NB4 (cell line): Measurements from ENCODE around the gene PGF.

ENCODE experiments used
- DNase-seq: peaks from one replicate; pipeline ENCODE4 v3.0.0; 2010; ENCODE audit warnings: low read depth
- H3K4me3 ChIP-seq: one replicate; pipeline ENCODE4 v1.5.1; 2011; ENCODE audit warnings: mild to moderate bottlenecking, low read depth, low read length, moderate library complexity
- CTCF ChIP-seq: IDR thresholded peaks from one replicate; pipeline ENCODE4 v1.5.1; 2012; ENCODE audit warnings: low read depth, low read length
- MAX ChIP-seq: IDR thresholded peaks from 2 replicates; pipeline ENCODE4 v1.6.1; 2011; ENCODE audit warnings: low read depth, low read length
- MYC ChIP-seq: IDR thresholded peaks from 2 replicates; pipeline ENCODE4 v1.6.1; 2011; ENCODE audit warnings: low read depth, low read length
- POLR2A ChIP-seq: IDR thresholded peaks from 2 replicates; pipeline ENCODE4 v1.6.1; 2011; ENCODE audit warnings: mild to moderate bottlenecking; ENCODE audit not compliant: insufficient read length; ENCODE audit errors: extremely low read depth

PGF gene

DNA sequence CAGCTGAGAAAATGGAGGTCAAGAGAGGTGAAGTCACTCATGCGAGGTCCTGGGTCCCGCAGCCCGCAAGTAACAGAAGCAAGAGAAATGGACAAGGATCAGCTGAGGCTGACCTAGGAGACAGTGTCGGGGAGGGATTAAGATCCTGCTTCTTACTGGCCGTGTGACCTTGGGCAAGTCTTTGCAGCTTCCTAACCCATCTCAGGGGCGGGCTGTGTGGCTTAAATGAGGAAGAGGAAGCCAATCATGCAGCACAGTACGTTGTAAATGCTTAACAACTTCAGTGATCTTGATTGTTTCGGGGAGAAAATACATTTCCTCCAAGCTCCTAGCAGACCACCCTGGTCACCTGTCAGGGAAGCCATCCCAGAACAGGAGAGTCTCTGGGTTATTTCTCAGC lies 7.1 kb upstream of the PGF start:
- H3K4me3 ChIP-seq = no peak overlapping the region
- DNase-seq = peak; percentile 66
- 0 out of 2 replicates have a peak, but pooled peaks have one; percentile 4 for TF ChIP-seq MAX
- no peak for TF ChIP-seq MYC
- TF ChIP-seq CTCF = no peak
- TF ChIP-seq POLR2A = no peak

DNA sequence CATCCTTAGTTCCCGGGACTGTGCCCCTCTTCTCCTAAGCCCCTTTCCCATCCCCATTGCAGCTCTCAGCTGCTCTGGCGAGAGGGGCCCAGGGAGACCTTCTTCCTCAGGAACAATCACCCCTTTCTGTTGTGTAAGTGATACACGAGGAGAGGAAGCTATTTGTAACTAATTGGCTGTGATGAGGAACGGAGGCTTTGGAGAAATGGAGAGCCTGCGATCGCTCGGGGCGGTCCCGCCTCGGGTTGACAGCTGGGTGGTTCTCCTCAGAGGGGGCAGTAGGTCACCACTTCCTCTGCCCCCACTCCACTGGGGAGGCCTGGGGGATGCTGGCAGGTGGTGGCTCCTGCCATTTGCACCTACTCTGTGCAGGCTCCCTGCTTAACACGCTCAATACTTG lies 6.6 kb upstream of the PGF start:
- DNase-seq = no peak
- H3K4me3 ChIP-seq = no peak overlapping the region
- TF ChIP-seq CTCF (no peak), POLR2A (no peak), MYC (no peak), MAX (no peak)

- DNase-seq = no peak
- TF ChIP-seq CTCF = no peak
- no peak for TF ChIP-seq MAX
- TF ChIP-seq MYC = no peak
- TF ChIP-seq POLR2A = no peak
- no peak overlapping the region for H3K4me3 ChIP-seq
Measured at GRCh38 chr14:74961238-74961911, 6.0 kb upstream of the PGF start.

DNA sequence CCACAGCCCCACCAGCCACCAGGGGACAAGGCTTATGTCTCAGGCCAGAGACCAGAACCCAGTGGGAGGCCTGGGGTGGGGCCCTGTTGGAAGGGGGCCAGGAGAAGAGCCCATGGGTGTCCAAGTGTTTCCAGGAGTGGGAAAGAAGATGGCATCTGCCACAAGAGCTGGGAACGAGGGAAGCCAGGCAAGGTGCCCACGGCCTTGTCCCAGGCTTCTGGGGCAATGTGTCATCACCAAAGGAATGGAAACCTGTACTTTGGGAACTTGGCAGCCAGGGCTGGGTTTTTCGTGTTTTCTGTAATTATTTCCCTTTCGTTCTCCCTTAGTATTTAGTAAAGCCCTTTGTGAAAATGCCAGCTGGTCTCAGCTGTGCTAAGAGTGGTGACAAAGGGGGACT lies 5.3 kb upstream of the PGF start:
- DNase-seq = no peak
- H3K4me3 ChIP-seq = no peak overlapping the region
- TF ChIP-seq MAX (no peak), MYC (no peak), CTCF (no peak), POLR2A (no peak)

GRCh38 chr14:74959596-74960180 lies 4.3 kb upstream of the PGF start:
- no peak overlapping the region for H3K4me3 ChIP-seq
- TF ChIP-seq CTCF (no peak), MYC (no peak), MAX (no peak), POLR2A (no peak)
- no peak for DNase-seq
